Measurements from ENCODE around the gene USP24.

Gene USP24, protein sequence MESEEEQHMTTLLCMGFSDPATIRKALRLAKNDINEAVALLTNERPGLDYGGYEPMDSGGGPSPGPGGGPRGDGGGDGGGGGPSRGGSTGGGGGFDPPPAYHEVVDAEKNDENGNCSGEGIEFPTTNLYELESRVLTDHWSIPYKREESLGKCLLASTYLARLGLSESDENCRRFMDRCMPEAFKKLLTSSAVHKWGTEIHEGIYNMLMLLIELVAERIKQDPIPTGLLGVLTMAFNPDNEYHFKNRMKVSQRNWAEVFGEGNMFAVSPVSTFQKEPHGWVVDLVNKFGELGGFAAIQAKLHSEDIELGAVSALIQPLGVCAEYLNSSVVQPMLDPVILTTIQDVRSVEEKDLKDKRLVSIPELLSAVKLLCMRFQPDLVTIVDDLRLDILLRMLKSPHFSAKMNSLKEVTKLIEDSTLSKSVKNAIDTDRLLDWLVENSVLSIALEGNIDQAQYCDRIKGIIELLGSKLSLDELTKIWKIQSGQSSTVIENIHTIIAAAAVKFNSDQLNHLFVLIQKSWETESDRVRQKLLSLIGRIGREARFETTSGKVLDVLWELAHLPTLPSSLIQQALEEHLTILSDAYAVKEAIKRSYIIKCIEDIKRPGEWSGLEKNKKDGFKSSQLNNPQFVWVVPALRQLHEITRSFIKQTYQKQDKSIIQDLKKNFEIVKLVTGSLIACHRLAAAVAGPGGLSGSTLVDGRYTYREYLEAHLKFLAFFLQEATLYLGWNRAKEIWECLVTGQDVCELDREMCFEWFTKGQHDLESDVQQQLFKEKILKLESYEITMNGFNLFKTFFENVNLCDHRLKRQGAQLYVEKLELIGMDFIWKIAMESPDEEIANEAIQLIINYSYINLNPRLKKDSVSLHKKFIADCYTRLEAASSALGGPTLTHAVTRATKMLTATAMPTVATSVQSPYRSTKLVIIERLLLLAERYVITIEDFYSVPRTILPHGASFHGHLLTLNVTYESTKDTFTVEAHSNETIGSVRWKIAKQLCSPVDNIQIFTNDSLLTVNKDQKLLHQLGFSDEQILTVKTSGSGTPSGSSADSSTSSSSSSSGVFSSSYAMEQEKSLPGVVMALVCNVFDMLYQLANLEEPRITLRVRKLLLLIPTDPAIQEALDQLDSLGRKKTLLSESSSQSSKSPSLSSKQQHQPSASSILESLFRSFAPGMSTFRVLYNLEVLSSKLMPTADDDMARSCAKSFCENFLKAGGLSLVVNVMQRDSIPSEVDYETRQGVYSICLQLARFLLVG (N-terminal part only)

DNA sequence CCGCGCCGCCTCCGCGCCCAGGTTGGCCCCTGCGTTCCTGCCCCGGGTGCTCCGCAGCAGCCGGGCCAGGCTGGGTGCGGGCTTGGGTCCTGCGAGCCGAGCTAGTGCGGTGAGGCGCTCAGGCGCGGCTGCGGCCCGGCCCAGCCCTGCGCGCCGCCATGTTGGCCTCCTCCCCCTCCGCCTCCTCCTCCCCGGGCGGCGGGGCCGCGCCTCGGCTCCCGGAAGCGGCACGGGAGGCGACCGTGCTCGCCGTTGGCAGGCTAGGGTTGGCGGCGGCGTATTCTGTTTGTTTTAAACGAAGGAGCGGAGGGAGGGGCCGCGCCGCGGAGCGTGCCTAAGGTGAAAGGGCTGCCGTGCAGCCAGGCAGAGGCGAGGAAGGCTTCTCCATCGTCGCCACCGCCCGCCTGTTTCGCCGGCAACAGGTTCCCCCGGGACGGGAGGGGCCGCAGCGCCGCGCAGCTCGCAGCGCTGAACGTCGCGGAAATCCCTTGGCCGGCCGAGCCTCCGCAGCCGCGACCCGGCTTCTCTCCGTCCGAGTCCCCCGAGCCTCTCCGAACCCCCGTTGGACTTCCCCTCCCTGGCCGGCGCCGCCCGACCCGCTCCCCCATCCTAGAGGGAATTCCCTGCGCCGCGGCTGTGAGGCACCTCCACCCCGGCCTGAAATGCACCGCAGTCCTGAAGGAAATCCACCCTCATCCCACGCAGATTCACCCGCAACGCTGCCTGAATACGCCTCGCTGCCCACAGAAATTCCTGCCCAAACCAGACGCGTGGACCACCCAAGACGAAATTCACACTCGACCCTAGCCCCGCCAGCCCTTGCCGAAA is at the start of gene USP24:
Gene USP24 (minus strand): TSS at position 171 of the 828 bp plus-strand sequence. CDS start 251 bp downstream, outside the sequence.
- TF ChIP-seq, protein P1, sequence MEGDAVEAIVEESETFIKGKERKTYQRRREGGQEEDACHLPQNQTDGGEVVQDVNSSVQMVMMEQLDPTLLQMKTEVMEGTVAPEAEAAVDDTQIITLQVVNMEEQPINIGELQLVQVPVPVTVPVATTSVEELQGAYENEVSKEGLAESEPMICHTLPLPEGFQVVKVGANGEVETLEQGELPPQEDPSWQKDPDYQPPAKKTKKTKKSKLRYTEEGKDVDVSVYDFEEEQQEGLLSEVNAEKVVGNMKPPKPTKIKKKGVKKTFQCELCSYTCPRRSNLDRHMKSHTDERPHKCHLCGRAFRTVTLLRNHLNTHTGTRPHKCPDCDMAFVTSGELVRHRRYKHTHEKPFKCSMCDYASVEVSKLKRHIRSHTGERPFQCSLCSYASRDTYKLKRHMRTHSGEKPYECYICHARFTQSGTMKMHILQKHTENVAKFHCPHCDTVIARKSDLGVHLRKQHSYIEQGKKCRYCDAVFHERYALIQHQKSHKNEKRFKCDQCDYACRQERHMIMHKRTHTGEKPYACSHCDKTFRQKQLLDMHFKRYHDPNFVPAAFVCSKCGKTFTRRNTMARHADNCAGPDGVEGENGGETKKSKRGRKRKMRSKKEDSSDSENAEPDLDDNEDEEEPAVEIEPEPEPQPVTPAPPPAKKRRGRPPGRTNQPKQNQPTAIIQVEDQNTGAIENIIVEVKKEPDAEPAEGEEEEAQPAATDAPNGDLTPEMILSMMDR (IDR thresholded peaks at IDR 0.05), result no peak

DNA sequence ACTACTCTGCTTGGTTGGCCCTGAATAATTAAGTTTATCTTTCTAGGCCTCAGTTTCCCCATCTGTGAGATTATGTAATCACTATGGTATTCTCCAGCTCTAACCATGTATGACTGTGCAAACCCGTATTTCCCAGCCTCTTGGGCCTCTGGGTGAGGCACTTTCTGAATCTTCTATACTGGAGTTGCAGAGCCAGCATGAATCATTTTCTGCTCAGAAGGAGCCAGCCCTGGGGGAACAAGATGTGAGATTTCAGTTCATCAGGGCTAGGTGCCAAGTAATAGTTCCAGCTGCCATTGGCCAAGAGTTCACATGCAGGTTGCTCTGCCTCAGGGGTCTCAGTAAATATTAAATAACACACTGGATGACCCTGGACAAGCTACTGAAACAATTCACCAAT is 47.7 kb upstream of the USP24 start:
- TF ChIP-seq, protein P1 (IDR thresholded peaks at IDR 0.05), result no peak

DNA sequence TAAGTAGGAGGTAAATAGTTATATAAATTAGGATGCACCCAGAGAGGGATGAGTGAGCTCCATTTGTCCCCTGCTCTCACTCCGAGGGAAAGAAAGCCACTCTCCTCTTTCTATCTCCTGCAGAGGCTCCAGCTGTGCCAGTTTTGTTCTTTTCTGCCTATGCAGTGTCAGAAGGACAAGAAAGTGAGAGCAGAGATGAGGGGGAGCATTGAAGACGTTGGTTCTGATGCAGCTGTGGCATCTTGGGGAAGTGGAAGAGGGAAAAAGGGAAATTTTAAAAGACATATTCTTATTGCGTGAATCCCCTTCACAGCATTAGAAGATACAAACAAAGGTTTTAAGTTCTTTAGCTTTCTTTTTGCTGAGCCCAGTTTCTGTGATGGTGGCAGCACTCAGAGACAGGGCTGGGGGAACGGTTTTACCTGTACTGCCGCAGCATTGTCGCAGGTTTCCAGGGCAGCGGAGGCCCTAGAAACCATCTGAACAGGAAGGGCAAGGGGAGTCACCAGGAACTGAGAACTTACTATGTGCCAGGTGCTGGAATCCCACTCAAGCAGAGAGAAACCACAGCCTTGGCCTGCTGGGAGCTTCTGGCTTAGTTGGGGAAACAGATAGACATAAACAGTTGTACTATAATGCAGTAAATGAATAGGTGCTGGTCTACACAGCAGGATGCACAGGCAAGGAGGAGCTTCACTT is 44.9 kb upstream of the USP24 start:
- TF ChIP-seq, protein P1 (IDR thresholded peaks at IDR 0.05), result no peak

DNA sequence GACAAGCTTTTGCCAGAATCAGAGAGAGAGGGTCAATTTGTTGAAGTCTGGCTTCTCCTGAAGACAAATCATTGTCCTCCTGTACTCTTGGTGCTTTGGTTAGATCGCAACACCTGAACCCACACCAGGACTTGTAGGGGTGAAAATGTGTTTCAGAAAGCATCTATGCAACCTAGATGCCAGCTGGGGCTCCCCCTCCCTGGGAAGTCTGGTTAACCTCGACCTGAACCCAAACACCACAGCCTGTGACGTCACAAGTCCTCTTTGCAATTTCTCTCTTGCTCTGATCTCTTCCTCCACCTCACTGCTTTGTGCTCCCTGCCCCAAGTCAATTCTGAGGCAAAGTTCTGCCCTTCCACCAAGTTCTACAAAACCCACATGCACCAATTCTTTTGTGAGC is 42.8 kb upstream of the USP24 start:
- TF ChIP-seq, protein P1 (IDR thresholded peaks at IDR 0.05), result no peak

DNA sequence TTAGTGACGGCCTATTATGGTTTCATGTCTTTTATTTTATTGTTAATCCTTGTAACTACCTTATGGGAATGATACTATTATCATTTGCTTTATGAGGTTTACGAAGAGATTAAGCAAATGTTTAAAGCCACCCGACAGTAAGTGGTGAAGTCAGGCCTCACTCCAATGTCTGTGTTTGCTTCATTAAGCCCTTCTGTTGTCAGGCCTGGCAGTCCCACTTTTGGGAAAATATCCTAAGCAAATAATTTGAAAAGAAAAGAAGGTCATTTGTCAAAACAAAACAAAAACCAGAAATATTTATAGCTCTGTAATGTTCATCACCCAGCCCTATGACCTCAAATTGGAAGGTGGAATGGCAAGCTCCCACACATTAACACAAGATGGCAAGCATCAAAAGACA is 40.7 kb upstream of the USP24 start:
- TF ChIP-seq, protein P1 (IDR thresholded peaks at IDR 0.05), result no peak

DNA sequence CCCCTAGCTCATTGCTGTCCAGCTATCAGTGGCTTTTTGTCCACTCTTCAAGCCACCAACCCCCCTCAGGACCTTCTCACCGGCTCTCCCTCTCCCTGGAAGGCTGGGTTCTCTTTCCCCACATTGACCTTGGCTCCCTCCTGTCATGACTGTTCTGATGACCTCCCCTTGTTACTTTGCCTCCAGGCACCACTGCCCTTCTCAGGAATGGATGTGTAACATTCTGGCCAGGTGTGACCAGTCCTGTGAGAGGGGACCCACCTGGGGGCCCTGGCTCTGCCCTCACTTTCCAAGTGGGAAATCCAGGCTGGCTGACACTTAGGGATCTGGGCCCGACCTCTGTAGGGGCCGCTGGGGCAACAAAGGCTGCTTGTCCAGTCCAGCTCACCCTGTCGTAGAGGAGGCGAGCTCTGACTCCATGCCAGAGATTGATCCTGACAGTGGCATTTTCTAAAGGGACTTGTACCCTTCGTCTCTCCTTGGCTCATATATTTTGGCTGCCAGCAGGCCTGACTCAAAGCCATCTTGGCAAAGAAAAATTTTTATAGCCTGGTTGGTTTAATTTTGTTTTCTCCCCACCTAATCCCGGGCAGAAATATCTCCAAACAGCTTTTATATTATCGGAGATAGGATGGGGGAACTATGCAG is 37.9 kb upstream of the USP24 start:
- TF ChIP-seq, protein P1 (IDR thresholded peaks at IDR 0.05), result no peak

All from LNCAP (cell line).